Stimulated activated CD4-positive, alpha-beta T cell treated with anti-CD3 and anti-CD28 coated beads, TNF-alpha, amount 100 ng/mL, for 4 hours (primary cell): ENCODE measurements around the gene NEUROD2.

Experiments used
- DNase-seq, 3 experiments: peaks; one replicate each; pipeline ENCODE4 v3.0.0-alpha.2; 2020; ENCODE audit warnings: low read depth in 3 of 3

NEUROD2 gene

DNA sequence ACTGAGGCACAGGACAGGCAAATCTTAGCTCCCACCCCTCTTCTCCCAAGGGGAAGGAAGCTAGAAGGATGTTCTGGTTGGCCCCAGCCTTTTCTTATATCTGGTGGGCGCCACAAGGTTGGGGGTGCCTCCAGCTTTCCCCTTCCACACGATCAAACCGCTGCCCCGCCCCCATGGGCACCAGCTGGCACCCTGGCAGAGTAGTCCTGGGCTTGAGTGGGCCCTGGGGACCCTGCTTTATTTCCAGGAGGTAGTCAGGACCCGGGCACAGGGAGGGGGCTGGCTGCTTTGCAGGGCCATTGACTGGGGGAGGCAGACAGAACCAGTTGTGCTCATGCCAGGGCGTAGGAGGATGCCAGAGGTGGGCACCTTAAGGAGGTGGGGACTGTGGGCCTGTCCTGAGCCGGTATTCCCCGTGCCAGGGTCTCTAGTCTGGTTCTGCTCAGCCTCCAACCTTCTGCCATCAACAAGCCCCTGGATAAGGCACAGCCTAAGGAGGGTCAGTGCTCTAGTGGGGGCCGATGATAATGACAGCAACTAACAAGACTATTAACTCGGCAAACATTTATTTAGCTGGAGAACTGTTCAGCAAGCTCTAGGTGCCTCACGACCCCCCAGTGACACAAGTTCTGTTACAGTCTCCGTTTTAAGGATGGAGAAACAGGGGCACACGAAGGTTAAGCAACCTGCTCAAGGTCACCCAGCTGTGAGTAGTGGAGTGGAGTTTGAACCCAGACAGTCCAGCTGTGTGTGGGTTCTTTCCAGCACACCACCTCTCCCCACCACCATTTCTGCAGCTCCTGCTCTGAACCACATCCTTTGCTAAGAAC, 11.5 kb upstream of the NEUROD2 start:
- no peak for DNase-seq

DNA sequence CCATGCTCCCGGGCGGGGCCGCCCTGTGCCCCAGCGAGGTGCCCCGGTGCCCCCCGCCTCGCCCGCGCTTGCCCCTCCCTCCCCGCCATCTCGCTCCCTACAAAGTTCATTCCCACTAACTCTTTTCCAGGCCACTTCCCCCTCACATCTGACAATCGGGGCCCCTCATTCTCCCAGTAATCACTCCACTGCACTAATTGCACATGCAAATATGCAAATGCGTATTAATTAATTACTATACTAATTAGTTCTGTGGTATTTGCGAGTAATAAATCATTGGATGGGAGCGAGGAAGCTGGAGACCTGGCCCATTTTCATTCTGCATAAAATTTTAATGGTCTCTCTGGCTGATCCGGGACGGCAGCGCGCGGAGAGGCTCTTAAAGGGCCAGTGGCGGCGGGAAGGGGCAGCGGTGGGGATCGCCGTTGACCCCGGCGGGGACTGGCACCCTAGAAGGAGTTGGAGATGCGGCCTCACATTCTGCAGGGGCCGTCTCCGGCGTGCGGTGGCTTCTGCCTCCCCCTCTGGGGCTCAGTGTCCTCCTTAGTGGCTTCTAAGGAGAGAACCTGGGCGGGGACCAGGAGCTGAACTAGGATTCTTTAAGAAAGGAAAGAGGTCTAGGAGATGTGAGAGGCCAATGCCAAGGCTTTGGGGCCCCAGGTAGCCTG, 10.7 kb upstream of the NEUROD2 start:
- DNase-seq, result no peak

DNA sequence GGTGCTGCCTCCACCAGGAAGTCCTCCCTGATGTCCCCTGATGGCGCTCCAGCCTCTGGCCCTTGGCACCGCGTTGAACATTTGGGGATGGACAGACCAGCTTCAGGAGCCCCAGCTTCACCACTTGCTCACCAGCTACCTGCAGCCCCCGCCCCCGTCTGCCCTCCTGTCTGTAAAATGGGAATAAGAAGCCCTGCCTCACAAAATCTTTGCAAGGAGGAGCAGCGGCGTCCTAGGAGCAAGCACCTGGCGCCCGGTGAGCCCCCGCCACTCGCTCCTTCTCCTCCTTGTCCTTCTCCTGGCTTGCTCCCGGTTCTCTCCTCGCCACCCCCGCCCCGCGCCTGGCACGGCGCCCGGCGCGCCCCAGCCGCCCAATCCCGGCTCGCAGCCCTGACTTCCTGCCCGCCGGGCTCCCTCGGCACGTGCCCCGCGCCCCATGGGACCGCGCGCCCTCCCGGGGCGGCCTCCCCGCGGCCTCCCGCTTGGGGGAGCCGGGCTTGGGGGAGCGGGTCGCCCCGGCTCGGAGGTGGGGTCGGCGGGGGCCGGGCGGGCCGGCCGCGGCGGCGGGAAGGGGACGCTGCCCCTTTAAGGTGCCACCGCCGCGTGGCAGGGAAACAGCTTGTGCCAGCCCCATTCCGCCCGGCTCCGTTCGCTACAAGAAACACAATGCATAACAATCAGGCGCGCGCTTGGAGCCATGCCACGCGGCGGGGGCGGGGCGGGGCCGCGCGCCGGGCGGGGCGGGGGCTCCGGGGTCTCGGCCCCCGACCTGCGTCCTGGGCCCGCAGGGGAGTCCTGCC, 9.9 kb upstream of the NEUROD2 start:
- peak; percentile 23 to 53 (median 34) for DNase-seq

DNA sequence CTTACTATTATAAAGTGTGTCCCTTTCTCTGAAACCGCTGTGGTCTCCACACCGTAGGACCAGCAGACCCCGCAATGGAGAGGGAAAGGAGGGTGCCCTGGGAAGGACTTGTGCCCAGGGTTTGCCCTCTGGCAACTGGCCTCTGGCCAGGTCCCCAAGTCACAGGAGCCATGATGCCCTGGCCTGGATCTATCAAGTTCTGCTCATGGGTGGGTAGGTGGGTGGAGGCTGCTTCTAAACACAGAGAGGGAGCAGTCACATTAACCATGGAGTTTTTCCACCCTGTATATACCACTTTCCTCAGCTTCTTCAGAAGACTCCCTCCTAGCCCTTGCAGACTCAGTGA, 9.4 kb upstream of the NEUROD2 start:
- no peak for DNase-seq

DNA sequence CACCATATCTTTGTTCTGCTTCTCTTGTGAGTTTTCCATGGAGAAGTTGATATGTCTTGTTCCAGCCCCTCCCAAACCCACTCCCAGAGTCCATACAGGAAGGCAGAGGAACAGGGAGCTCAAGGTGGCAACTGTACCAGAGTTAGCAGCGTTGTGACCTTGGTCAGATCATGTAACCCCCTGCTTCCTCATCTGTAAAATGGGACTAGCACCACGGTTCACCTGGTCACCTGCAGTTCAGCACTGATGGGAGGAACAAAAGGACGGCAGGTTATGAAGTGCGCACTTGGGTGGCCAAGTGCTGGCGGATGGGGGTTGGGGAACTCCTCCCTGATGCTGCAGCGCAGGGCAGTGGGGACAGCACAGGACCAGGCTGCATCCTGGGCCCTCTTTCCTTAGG, 7.7 kb upstream of the NEUROD2 start:
- no peak for DNase-seq

DNA sequence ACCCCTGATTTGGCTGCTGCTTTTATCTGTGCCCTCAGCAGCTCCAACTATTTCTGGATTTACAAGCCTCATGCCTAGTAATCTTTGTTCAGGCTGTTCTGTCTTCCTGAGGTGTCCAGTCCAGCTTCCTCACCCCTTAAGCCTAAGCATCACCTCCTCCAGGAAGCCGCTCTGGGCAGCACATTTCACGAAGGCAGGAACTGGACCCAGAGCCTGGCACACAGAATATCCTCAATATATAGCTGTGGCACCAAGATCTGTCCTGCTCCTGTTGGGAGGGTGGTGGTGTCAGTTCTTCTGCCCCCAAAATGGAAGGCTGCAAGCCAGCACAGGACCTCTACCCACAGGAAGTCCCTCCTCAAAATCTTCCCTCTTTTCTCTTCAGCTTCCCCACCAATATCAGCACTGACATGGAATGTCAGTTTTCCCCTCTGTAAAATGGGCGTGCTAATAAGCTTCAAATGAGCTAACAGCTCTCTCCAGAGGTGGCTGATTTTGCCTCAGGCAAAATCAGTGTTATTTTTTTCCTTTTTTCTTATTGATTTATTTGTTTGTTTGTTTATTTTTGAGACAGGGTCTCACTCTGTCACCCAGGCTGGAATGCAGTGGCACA, 6.9 kb upstream of the NEUROD2 start:
- DNase-seq, result no peak

DNA sequence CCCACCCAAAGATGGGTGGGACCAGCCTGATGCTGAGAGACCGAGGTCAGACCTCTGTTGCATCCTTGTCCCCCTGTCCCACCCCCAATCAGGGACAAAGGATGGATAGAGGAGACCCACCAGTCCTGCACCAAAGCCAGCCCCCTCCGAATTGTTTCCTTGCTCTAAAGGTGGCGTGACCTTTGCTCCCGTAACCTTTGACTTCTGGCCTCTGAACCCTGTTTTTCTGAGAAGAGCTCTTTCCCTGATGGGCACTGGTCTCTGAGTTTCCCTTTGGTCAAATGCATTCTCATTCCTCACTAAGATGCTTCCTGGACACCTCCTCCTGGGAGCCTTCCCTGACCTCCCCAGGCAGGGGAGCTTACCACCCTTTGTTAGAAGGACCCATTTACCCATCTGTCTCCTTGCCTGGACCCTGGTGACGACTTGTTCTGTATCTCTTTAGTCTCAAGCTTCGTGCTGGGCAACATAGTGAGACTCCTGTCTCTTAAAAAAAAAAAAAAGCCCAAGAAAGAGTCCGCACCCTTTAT, 5.3 kb upstream of the NEUROD2 start:
- DNase-seq, result no peak

DNA sequence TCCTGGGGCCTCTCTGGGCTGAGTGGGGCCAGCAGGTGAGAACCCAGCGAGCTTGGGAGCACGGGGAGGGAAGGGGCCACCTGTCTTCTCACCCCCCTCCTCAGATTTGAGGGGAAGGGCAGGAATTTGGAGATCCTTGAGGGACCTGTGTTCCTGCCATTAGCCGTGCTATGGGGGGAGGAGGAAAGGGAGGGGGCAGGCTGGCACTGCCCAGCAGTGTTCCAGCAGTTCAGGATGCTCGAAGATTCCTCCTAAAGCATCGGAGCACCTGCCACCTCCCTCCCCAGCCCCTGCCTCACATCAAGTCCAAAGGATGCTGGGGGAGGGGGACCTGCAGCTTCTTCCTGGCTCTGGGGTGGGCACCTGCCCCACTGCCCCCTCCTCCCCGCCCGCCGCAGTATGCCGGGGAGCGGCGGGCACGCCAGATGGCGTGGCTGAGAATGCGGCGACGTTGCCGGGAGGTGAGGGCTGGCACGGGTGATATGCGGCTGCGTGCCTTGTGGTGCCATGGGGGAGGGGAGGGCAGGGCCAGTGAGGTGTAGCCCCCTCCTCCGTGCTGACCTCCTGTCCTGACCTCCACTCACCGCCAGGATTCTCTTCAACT, 4.7 kb upstream of the NEUROD2 start:
- no peak for DNase-seq

DNA sequence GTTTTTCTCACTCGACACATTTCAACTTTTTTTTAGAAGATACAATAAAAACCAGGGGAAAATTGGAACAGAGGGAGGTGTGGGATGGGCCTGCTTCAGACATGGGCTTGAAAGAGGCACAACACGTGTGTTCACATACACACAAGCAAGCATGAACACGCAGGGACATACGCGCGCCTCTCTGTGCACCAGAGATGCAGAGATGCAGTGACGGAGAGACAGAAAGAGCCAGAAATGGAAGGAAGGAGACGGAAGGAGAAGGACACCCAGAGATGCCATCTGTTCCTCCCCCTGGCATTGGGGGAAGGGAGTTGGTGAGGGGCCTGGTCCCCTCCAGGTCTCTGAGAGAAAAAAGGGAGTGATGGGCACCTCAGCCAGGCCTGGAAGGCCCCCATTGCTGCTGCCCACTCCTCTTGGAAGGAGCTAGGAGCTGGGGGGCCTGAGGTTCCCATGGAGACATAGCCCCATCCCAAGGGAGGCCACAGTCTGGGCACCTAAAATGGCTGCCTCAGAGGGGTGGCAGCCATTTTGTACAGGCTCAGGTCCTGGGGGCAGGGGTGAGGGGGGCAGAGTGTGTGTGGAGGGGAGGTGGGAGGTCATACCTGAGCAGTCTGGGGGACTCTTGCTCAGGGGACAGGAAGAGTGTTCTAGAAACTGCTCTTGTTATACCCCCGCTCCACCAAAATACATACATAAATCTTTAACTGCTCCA, 3.8 kb upstream of the NEUROD2 start:
- DNase-seq, result no peak

DNA sequence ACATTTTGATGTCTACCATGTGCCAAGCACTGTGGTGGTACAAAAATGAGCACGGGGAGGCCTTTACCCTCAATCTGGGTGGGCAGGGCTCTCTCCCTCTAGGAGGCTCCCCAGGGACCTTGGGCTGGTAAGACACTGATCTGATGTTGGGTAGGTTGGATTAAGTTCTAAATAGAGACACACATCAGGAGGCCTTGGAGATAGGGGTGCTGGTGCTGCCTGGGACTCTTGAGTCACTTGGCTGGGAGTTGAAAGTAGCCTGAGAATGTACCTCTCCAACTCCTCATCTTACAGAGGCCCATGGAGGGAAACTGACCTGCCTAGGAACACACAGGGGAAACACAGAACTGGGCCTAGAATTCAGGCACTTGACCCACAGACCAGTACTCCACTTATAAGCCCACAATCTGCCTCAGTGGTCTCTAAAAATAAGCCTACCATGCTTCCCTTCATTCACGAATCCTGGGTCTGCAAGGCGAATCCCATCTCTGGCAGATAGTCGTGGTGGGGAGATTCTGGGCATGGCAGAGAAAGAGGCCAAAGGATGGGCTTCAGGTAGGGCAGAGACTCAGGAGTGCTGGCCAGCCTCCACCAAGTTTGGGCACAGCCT, 1.8 kb upstream of the NEUROD2 start:
- no peak for DNase-seq

DNA sequence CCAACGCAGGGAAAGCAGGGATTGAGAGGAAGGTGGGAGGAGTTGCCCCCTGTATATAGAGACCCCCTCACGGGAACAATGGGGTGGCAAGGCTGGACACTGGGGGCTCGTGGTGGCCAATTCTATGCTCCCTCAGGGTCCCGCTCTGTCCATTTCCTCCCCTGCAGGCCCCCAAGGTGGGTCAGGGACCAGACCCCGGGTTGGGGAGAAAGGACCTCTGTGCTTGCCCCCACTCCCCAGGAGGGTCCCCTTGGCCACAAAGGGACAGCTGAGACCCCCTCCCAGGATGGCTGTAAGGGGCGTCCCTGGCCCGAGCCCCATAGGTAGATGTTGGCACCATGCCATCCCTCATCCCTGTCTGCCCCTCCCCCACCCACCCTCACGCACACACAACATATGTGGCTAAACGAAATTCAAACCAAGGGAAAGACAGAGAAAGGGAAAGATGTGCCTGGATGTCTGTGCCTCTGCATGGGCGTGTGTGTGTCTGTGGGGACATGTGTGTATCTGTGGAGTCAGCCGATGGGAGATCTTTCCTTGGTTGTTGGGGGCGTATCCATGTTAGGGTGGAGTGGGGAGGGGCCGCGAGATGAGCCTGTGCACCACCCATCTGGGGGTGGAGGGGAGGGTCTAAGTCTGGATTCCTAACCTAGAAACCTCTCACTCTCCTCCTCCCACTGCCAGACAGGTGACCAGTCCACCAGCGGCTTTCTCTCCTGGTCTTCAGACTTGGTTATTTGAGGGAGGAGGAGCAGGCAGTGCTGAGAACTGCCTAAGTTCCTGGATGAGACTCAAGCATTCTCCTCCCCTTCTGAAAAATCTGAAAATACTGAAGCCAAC, 642 bp upstream of the NEUROD2 start:
- DNase-seq, result no peak

DNA sequence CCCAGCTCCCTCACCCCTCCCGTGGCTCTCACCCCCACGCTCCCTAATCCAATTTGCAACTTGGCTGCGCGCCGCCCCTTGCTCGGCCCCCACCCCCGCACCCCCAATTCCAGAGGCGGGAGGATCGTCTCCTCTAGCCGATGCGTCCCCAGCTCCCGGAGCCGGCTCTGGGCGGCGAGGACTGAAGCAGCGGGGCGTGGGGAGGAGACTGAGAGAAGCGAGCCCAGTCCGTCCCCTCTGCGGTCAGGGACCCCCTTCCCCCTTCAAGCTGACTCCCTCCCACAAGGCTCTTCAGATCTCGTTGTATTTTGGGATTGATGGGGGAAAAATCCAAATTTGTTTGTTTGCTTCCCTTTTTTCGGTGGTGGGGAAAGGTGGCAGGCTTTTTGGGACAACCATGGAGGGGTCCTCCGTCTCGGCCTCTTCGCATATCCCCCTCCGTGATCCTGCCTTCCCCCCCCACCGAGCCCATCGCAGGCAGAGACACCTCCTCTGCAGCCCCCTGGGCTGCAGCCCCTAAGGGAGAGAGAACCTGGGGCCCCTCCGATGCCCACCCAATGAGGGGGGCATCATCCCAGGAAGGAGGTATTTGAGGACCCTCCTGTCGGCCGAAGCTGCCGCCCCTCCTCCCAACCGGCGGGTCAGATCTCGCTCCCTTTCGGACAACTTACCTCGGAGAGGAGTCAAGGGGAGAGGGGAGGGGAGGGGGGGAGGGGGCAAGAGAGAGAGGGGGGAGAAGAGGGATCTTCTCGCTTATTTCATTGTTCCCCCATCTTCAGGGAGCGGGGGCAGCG, 466 bp downstream of the NEUROD2 start:
- no peak for DNase-seq

DNA sequence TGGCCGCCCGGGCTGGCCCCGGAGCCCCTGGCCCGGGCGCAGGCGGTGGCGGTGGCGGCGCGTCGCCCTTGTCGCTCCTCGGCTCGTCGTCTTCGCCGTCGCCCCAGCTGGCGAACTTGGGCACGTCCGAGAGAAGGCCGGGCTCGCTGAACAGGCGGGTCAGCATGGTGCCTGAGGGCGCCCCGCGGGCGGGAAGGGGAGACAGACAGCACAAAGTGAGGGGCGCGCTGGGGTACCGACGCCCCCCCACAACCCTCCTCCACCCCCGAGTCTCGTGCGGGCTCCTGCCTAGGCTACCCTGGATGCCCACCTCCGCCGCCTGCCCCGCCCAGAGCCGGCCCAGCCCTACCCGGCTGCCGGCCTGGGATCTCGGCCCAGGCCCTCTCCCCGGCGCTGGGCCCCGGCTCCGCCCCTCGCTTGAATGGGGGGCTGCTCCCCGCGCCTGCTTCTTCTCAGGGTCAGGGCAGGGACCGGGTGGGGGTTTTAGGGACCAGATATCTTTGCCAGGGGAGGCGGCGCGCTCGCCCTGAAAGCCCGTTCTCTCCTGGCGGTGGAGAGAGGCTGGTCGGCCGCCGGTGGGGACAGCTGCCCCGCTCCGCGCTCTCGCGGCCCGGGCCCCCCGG, 1.2 kb downstream of the NEUROD2 start:
- DNase-seq, result no peak

DNA sequence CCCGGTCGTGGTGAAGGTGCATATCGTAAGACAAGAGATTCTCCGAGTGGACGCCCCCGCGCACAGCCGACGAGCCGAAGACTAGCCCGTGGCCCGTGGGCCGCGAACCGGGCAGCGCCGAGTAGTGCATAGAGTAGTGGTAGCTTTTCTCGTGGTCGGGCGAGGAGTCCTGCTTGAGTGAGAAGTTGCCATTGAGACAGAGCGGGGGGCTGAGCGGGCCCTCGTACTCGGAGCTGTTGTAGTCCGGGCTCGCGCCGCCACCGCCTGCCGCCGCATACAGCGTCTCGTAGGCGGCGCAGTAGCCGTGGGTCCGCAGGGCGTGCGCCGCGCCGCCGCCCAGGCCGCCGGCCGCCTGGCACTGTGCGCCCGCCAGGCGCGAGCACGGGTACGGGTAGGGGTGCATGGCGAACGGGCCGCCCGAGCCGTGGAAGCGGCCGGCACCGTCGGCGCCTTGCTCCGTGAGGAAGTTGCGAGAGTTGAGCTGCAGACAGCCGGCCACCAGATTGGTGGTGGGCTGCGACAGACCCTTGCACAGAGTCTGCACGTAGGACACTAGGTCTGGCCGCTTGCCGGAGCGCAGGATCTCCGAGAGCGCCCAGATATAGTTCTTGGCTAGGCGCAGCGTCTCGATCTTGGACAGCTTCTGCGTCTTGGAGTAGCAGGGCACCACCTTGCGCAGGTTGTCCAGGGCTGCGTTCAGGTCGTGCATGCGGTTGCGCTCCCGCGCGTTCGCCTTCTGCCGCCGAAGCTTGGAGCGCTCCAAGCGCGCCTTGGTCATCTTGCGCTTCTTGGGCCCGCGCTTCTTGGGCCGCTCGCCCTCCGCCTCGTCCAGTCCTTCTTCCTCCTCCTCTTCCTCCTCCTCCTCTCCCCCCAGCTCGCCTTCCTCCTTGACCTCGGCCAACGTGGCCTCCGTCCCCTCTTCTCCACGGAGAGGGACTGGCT, 2.0 kb downstream of the NEUROD2 start:
- DNase-seq, result no peak

DNA sequence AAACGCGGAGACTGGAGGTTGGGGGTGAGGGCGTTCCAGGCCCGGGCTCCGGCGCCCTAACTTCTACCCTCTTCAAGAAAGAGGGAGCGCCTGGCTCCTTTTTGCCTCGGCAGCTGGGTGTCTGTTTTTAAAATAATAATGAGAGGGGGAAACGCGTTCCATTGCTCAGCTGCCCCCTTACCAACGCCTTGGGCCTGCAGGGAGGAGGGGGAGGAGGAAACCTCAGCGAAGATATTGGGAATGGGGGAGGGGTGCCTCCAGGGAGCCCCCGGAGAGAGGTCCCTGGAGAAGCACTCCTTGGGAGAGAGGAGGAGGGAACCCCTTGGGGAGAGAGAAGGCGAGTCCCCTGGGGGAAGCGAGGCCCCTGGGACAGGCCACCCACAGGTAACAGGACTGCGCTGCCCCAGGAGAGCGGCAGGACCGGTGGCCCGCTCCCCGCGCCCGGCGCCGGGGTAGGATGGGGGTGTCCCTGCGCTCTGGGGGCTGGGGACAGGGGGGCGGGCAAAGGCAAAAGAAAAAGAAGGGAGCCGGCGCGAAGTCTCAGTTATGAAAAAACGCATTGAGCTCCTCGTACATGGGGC, 2.7 kb downstream of the NEUROD2 start:
- DNase-seq, result no peak

DNA sequence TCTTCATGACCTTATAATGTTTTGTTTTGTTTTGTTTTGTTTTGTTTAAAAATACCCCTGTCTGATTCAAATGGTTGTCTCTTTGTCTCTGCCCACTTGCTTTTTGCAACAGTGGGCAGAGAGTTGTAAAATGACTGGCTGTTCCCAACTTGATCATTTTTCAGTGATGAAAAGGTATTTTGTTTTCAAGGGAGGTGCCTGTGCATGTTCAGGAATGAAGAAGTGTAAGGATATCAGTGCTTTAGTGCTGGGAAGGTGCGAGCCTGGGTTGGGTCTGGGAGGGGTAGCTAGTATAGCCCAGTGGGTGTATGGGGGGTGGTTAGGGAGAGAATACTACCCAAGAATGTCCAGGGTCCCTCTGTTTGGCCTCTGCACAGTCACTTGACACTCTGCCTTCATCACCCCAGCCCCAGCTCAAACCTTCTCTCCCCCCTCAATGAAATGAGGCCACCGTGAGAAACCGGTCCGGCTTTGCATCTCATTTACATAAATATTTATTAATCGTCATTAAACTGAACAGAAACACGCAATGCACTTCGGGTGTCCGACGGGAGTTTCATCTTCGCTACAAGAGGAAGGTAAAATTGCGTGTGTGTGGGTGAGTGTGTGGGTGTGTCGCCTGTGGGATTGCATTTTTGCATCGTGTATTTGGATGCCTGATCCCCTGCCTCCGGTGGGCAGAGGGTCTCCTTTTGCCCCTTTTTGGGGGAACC, 4.3 kb downstream of the NEUROD2 start:
- DNase-seq, result no peak
